ENCODE data around the gene CLEC11A.
"Not testable (repeated sequence)": the region's sequence is repeated elsewhere in the genome, so short reads cannot be mapped to it uniquely, and the experiment has no call there.

The CLEC11A gene

GRCh38 chr19:50743537-50743936 lies 20.4 kb downstream of the CLEC11A start:
- POLR2A ChIA-PET = no interaction called here
- no peak for DNase-seq (ENCODE audit: extremely low spot score)
- CTCF ChIA-PET = no interaction called here
- TF ChIP-seq PKNOX1 (IDR thresholded peaks at IDR 0.05) (no peak), FOXK2 (IDR thresholded peaks at IDR 0.05) (no peak), TARDBP (IDR thresholded peaks at IDR 0.05) (no peak), ZNF384 (IDR thresholded peaks at IDR 0.05) (no peak), L3MBTL2 (conservative IDR thresholded peaks at IDR 0.05) (no peak), ELF4 (IDR thresholded peaks at IDR 0.05) (no peak), FOXA1 (IDR thresholded peaks at IDR 0.05) (no peak), BHLHE40 (IDR thresholded peaks at IDR 0.05; ENCODE audit: borderline replicate concordance) (no peak), SUZ12 (IDR thresholded peaks at IDR 0.05) (no peak), HDGF (IDR thresholded peaks at IDR 0.05; ENCODE audit: borderline replicate concordance) (no peak)

GRCh38 chr19:50745221-50745620 lies 22.1 kb downstream of the CLEC11A start:
- ChIA-PET POLR2A (no interaction called here), CTCF (no interaction called here)
- no peak for DNase-seq (ENCODE audit: extremely low spot score)
- no peak for TF ChIP-seq LEF1 (IDR thresholded peaks at IDR 0.05; ENCODE audit: borderline replicate concordance)
- no peak for TF ChIP-seq ARNT (IDR thresholded peaks at IDR 0.05)
- no peak for TF ChIP-seq SP1 (IDR thresholded peaks at IDR 0.05)
- TF ChIP-seq HDGF (IDR thresholded peaks at IDR 0.05; ENCODE audit: borderline replicate concordance) = no peak
- no peak for TF ChIP-seq CTBP1 (IDR thresholded peaks at IDR 0.05; ENCODE audit: borderline replicate concordance)
- TF ChIP-seq ZNF384 (IDR thresholded peaks at IDR 0.05) = no peak
- TF ChIP-seq FOXA1 (IDR thresholded peaks at IDR 0.05) = no peak
- no peak for TF ChIP-seq PKNOX1 (IDR thresholded peaks at IDR 0.05)
- TF ChIP-seq L3MBTL2 (conservative IDR thresholded peaks at IDR 0.05) = no peak
- TF ChIP-seq BHLHE40 (IDR thresholded peaks at IDR 0.05; ENCODE audit: borderline replicate concordance) = no peak

GRCh38 chr19:50747141-50747540 lies 24.0 kb downstream of the CLEC11A start:
- DNase-seq (ENCODE audit: extremely low spot score); POLR2A ChIA-PET; CTCF ChIA-PET: not testable (repeated sequence)

GRCh38 chr19:50749490-50749889 lies 26.3 kb downstream of the CLEC11A start:
- TF ChIP-seq L3MBTL2 (conservative IDR thresholded peaks at IDR 0.05) (no peak), ELF4 (IDR thresholded peaks at IDR 0.05) (no peak), CTBP1 (IDR thresholded peaks at IDR 0.05; ENCODE audit: borderline replicate concordance) (no peak), FOXA1 (IDR thresholded peaks at IDR 0.05) (no peak), TARDBP (IDR thresholded peaks at IDR 0.05) (no peak), ARNT (IDR thresholded peaks at IDR 0.05) (no peak), SUZ12 (IDR thresholded peaks at IDR 0.05) (no peak), HDGF (IDR thresholded peaks at IDR 0.05; ENCODE audit: borderline replicate concordance) (no peak), ZNF384 (IDR thresholded peaks at IDR 0.05) (no peak), LEF1 (IDR thresholded peaks at IDR 0.05; ENCODE audit: borderline replicate concordance) (no peak), PKNOX1 (IDR thresholded peaks at IDR 0.05) (no peak), SP1 (IDR thresholded peaks at IDR 0.05) (no peak)
- ChIA-PET CTCF (interaction anchor here (1.0 to 1.7 kb wide), 2 partner anchors 25 to 31 kb away, joined by 3 to 5 read pairs; no protein-coding TSS in a partner anchor), POLR2A (no interaction called here)
- DNase-seq (ENCODE audit: extremely low spot score) = no peak

- TF ChIP-seq ELF4 (IDR thresholded peaks at IDR 0.05) (no peak), L3MBTL2 (conservative IDR thresholded peaks at IDR 0.05) (no peak), NFRKB (IDR thresholded peaks at IDR 0.05) (no peak), HDGF (IDR thresholded peaks at IDR 0.05; ENCODE audit: borderline replicate concordance) (no peak), SP1 (IDR thresholded peaks at IDR 0.05) (no peak), PKNOX1 (IDR thresholded peaks at IDR 0.05) (no peak), TARDBP (IDR thresholded peaks at IDR 0.05) (no peak), FOXM1 (IDR thresholded peaks at IDR 0.05; ENCODE audit: borderline replicate concordance) (no peak), LEF1 (IDR thresholded peaks at IDR 0.05; ENCODE audit: borderline replicate concordance) (no peak), FOXA1 (IDR thresholded peaks at IDR 0.05) (no peak), BHLHE40 (IDR thresholded peaks at IDR 0.05; ENCODE audit: borderline replicate concordance) (no peak), FOXK2 (IDR thresholded peaks at IDR 0.05) (no peak), ZNF384 (IDR thresholded peaks at IDR 0.05) (no peak)
- no peak for DNase-seq (ENCODE audit: extremely low spot score)
- ChIA-PET CTCF (interaction anchor here (1.0 kb wide), 1 partner anchor 31 kb away, joined by 3 read pairs; no protein-coding TSS in a partner anchor), POLR2A (no interaction called here)
Measured at GRCh38 chr19:50750010-50750409, 26.8 kb downstream of the CLEC11A start.

GRCh38 chr19:50753879-50754278 lies 30.7 kb downstream of the CLEC11A start:
- ChIA-PET CTCF (no interaction called here), POLR2A (no interaction called here)

GRCh38 chr19:50756244-50756643 lies 33.1 kb downstream of the CLEC11A start:
- CTCF ChIA-PET; DNase-seq (ENCODE audit: extremely low spot score); POLR2A ChIA-PET: not testable (repeated sequence)

More at GRCh38 chr19:50753879-50754278, 30.7 kb downstream of the CLEC11A start:
- no peak for TF ChIP-seq SUZ12 (IDR thresholded peaks at IDR 0.05)
- no peak for TF ChIP-seq ELF4 (IDR thresholded peaks at IDR 0.05)
- TF ChIP-seq FOXK2 (IDR thresholded peaks at IDR 0.05) = no peak
- no peak for TF ChIP-seq CTBP1 (IDR thresholded peaks at IDR 0.05; ENCODE audit: borderline replicate concordance)
- no peak for TF ChIP-seq L3MBTL2 (conservative IDR thresholded peaks at IDR 0.05)
- no peak for TF ChIP-seq HDGF (IDR thresholded peaks at IDR 0.05; ENCODE audit: borderline replicate concordance)
- no peak for TF ChIP-seq SP1 (IDR thresholded peaks at IDR 0.05)
- no peak for TF ChIP-seq FOXM1 (IDR thresholded peaks at IDR 0.05; ENCODE audit: borderline replicate concordance)
- no peak for TF ChIP-seq TARDBP (IDR thresholded peaks at IDR 0.05)
- no peak for TF ChIP-seq LEF1 (IDR thresholded peaks at IDR 0.05; ENCODE audit: borderline replicate concordance)
- TF ChIP-seq FOXA1 (IDR thresholded peaks at IDR 0.05) = no peak
- TF ChIP-seq BHLHE40 (IDR thresholded peaks at IDR 0.05; ENCODE audit: borderline replicate concordance) = no peak
- TF ChIP-seq NFRKB (IDR thresholded peaks at IDR 0.05) = no peak
- no peak for TF ChIP-seq PKNOX1 (IDR thresholded peaks at IDR 0.05)
- no peak for TF ChIP-seq ZNF384 (IDR thresholded peaks at IDR 0.05)
- TF ChIP-seq ARNT (IDR thresholded peaks at IDR 0.05) = no peak
- no peak for DNase-seq (ENCODE audit: extremely low spot score)

- CTCF ChIA-PET; DNase-seq (ENCODE audit: extremely low spot score); POLR2A ChIA-PET: not testable (repeated sequence)
Measured at GRCh38 chr19:50757624-50758023, 34.5 kb downstream of the CLEC11A start.

- CTCF ChIA-PET = not testable (repeated sequence)
- POLR2A ChIA-PET = interaction anchor here (0.9 kb wide), 2 partner anchors 20 to 31 kb away, joined by 3 read pairs; no protein-coding TSS in a partner anchor
Measured at GRCh38 chr19:50759076-50759475, 35.9 kb downstream of the CLEC11A start.

More at GRCh38 chr19:50759076-50759475, 35.9 kb downstream of the CLEC11A start:
- not testable (repeated sequence) for DNase-seq (ENCODE audit: extremely low spot score)

All from HEK293T (cell line).